SKM-1 treated with dmso at 0.1 percent for 144 hours (cell line): ENCODE measurements around the gene ARMH4.

Source experiments
- DNase-seq: peaks from one replicate; lab custom pipeline; 2025; ENCODE audit not compliant: unreplicated experiment; lab: John Stamatoyannopoulos, UW

ARMH4 gene

GRCh38 chr14:58059126-58059525 is 92.9 kb downstream of the ARMH4 start:
- DNase-seq, result no peak

GRCh38 chr14:58055497-58056010 is 96.5 kb downstream of the ARMH4 start:
- no peak for DNase-seq

- DNase-seq, result no peak
These were observed 97.9 kb downstream of the ARMH4 start for GRCh38 chr14:58054100-58054499.

- DNase-seq, result no peak
These were observed 103.8 kb downstream of the ARMH4 start for GRCh38 chr14:58048219-58048618.

- DNase-seq, result peak; percentile 20
These were observed 124.1 kb downstream of the ARMH4 start for GRCh38 chr14:58027904-58028303.

GRCh38 chr14:58026967-58027366 is 125.0 kb downstream of the ARMH4 start:
- no peak for DNase-seq

- DNase-seq, result no peak
These were observed 125.8 kb downstream of the ARMH4 start for GRCh38 chr14:58026219-58026618.

GRCh38 chr14:58014778-58015177 is 137.2 kb downstream of the ARMH4 start:
- no peak for DNase-seq

GRCh38 chr14:58002618-58003017 is 149.4 kb downstream of the ARMH4 start:
- no peak for DNase-seq

GRCh38 chr14:57999979-58000378 is 152.0 kb downstream of the ARMH4 start:
- DNase-seq, result no peak

GRCh38 chr14:57999471-57999870 is 152.5 kb downstream of the ARMH4 start:
- no peak for DNase-seq

GRCh38 chr14:57998766-57999165 is 153.2 kb downstream of the ARMH4 start:
- DNase-seq, result no peak

GRCh38 chr14:57991353-57991752 is 160.7 kb downstream of the ARMH4 start:
- no peak for DNase-seq

GRCh38 chr14:57988445-57988844 is 163.6 kb downstream of the ARMH4 start:
- DNase-seq, result no peak

GRCh38 chr14:57987596-57988300 is 164.3 kb downstream of the ARMH4 start:
- no peak for DNase-seq

GRCh38 chr14:57987051-57987450 is 165.0 kb downstream of the ARMH4 start:
- no peak for DNase-seq

GRCh38 chr14:57982804-57983634 is 169.0 kb downstream of the ARMH4 start:
- DNase-seq, result no peak

- no peak for DNase-seq
These were observed 170.0 kb downstream of the ARMH4 start for GRCh38 chr14:57981817-57982560.

- no peak for DNase-seq
These were observed 172.5 kb downstream of the ARMH4 start for GRCh38 chr14:57979376-57980048.

GRCh38 chr14:57976701-57977100 is 175.3 kb downstream of the ARMH4 start:
- no peak for DNase-seq

GRCh38 chr14:57974896-57975295 is 177.1 kb downstream of the ARMH4 start:
- no peak for DNase-seq
